Tibial nerve (tissue), 3 donors: ENCODE measurements around the gene CCL8.

Source experiments
- CTCF ChIP-seq, 5 experiments: fragments of 200-600 bp in 3 of 5; fragments of 450-650 bp in 2 of 5; sonication (generic) in 3 of 5; IDR thresholded peaks; one replicate each; pipeline ENCODE4 v1.5.1; 2016 to 2019; ENCODE audit warnings: antibody characterized with exemption in 5 of 5, mild to moderate bottlenecking in 3 of 5, moderate library complexity in 2 of 5
- POLR2A ChIP-seq, 2 donors: fragments of 450-650 bp; IDR thresholded peaks; one replicate each; pipeline ENCODE4 v1.6.1; 2017; ENCODE audit warnings: antibody characterized with exemption in 2 of 2, mild to moderate bottlenecking in 2 of 2, moderate library complexity in 2 of 2

GRCh38 chr17:34299956-34300577 is 19.2 kb upstream of the CCL8 start:
- TF ChIP-seq POLR2A (IDR thresholded peaks at IDR 0.05) (no peak), CTCF (IDR thresholded peaks at IDR 0.05) (no peak)
